Adrenal gland (tissue), 19 donors: ENCODE results near the gene TOM1. TPM values are rescaled to one million over a fixed set of nuclear protein-coding genes. Genes with fewer than 3 reads are reported as not detected.

Experiments used
- DNase-seq, 7 donors: peaks; one replicate each; pipeline ENCODE4 v3.0.0-alpha.2; 2019 to 2020
- H3K27ac ChIP-seq, 5 donors: fragments of 200-600 bp; sonication (generic) in 4 of 5; 1 replicate in 3 of 5; 2 replicates in 2 of 5; pipeline versions ENCODE4 v1.5.1 to v1.8.0; 2016 to 2020; ENCODE audit warnings: mild to moderate bottlenecking in 1 of 5
- H3K27me3 ChIP-seq: fragments of 200-600 bp; 2 replicates; pipeline ENCODE4 v1.8.0; 2021
- H3K36me3 ChIP-seq, 2 donors: fragments of 200-600 bp; replicated peaks in 1 of 2; 1 replicate in 1 of 2; 2 replicates in 1 of 2; pipeline versions ENCODE4 v1.5.1 to v1.8.0; 2018 to 2022
- H3K4me1 ChIP-seq, 2 donors: fragments of 200-600 bp; replicated peaks in 1 of 2; 1 replicate in 1 of 2; 2 replicates in 1 of 2; pipeline versions ENCODE4 v1.5.1 to v1.8.0; 2018 to 2021
- H3K4me3 ChIP-seq, 4 donors: fragments of 200-600 bp; sonication (generic) in 3 of 4; one replicate each; pipeline ENCODE4 v1.5.1; 2016 to 2018
- H3K9me3 ChIP-seq, 3 donors: fragments of 200-600 bp; sonication (generic) in 1 of 3; replicated peaks in 1 of 3; 1 replicate in 2 of 3; 2 replicates in 1 of 3; pipeline versions ENCODE4 v1.5.1 to v1.8.0; 2016 to 2021
- POLR2A ChIP-seq, 2 donors: fragments of 450-650 bp; IDR thresholded peaks; one replicate each; pipeline ENCODE4 v1.6.1; 2017; ENCODE audit warnings: antibody characterized with exemption in 2 of 2, mild to moderate bottlenecking in 2 of 2, moderate library complexity in 1 of 2
- WGBS, 4 donors: extraction: QIAGEN DNeasy Blood & Tissue Kit in 2 of 4; methylation state at CpG; one replicate each; pipeline versions ENCODE4 v1.1.5 to v1.1.7; 2013 to 2017; 5-methylcytosine and 5-hydroxymethylcytosine counted together
- intact Hi-C, 2 donors: fragments of 100-400 bp; cut with DNase I; formaldehyde crosslinking; loops; one replicate each; pipeline versions ENCODE4 v1.14.1 to v1.15.0; 2022 to 2023
- long read RNA-seq, 10 donors: library from polyadenylated mRNA in 3 of 10; unstranded in 2 of 10; stranded (forward) in 1 of 10; transcript quantifications; one replicate each; pipeline ENCODE4 v2.0.0 and lab custom pipeline, GENCODE V29; 2021 to 2026
- polyA plus RNA-seq, 3 donors: library from polyadenylated mRNA; stranded (reverse); fragments of 200-250 nt in 2 of 3; fragments of 350-450 nt in 1 of 3; fragmentation: Illumina TruSeq in 1 of 3; extraction: RNeasy Lipid Tissue Mini Kit (QIAGEN cat#74804) in 1 of 3; gene quantifications; one replicate each; pipeline ENCODE4 v1.2.3, GENCODE V29; 2013 to 2014
- total RNA-seq, 9 donors: library from RNA; depleted of rRNA in 4 of 9; stranded (reverse); fragments of >200 nt in 4 of 9; fragments of 120-200 nt in 1 of 9; fragmentation: NEBNext Ultra II Directional in 1 of 9; extraction: Animal tissue kit (Norgen Biotek cat#: 25700) in 1 of 9; gene quantifications; one replicate each; pipeline versions ENCODE4 v1.1.0 to v1.2.4, GENCODE V29; 2013 to 2023
- TF ChIP-seq, protein P1 (sequence below), 6 experiments: fragments of 450-650 bp in 4 of 6; fragments of 200-600 bp in 2 of 6; sonication (generic) in 1 of 6; IDR thresholded peaks; 1 replicate in 5 of 6; 2 replicates in 1 of 6; pipeline versions ENCODE4 v1.5.1 to v1.8.0; 2016 to 2021; ENCODE audit warnings: antibody characterized with exemption in 6 of 6, mild to moderate bottlenecking in 2 of 6, moderate library complexity in 1 of 6
- donor health status: healthy with polysubstance abuse.
- donor health status: Bipolar disorder and iron deficiency.
- donor health status: DM: yes; HTN: yes; CAD: no.
- donor health status: DM: no; HTN: no; CAD: no.
- donor health status: DM: no; HTN: no; CAD: no.
- donor health status: DM: yes; HTN: yes; CAD: no.

Gene TOM1
- total RNA-seq (100 to 1,000 TPM in 5 of 9 donors, 10 to 100 TPM in 4; 57.5 to 188 (median 101) TPM), polyA plus RNA-seq (100 to 1,000 TPM in 2 of 3 donors, 10 to 100 TPM in 1; 96.5 to 121 (median 111) TPM)
- long read RNA-seq, donor 1, transcript TOM1-210 (15 exons, 2,389 nt): major isoform, 7 of 8 reads
- long read RNA-seq, donor 1, partial matches to known transcripts: 0 of 8 reads
- long read RNA-seq, donor 1, other reads (novel, unspliced or antisense): 0 of 8 reads
- long read RNA-seq, donor 2, transcript TOM1-210 (15 exons, 2,389 nt): major isoform, 8 of 11 reads
- long read RNA-seq, donor 2, partial matches to known transcripts: 0 of 11 reads
- long read RNA-seq, donor 2, other reads (novel, unspliced or antisense): 0 of 11 reads
- long read RNA-seq, donor 3, partial matches to known transcripts: 0 of 4 reads
- long read RNA-seq, donor 3, other reads (novel, unspliced or antisense): 0 of 4 reads
- long read RNA-seq, donor 4, transcript TOM1-210 (15 exons, 2,389 nt): major isoform, 36 of 54 reads
- long read RNA-seq, donor 4, partial matches to known transcripts: 7 of 54 reads
- long read RNA-seq, donor 4, other reads (novel, unspliced or antisense): 7 of 54 reads
- long read RNA-seq, donor 5, transcript TOM1-210 (15 exons, 2,389 nt): major isoform, 295 of 396 reads
- long read RNA-seq, donor 5, transcript TOM1-204 (15 exons, 2,390 nt): minor isoform, 44 of 396 reads
- long read RNA-seq, donor 5, partial matches to known transcripts: 19 of 396 reads
- long read RNA-seq, donor 5, other reads (novel, unspliced or antisense): 34 of 396 reads
- long read RNA-seq, donor 6, transcript TOM1-204 (15 exons, 2,390 nt): minor isoform, 12 of 58 reads
- long read RNA-seq, donor 6, transcript TOM1-210 (15 exons, 2,389 nt): major isoform, 28 of 58 reads
- long read RNA-seq, donor 6, partial matches to known transcripts: 11 of 58 reads
- long read RNA-seq, donor 6, other reads (novel, unspliced or antisense): 7 of 58 reads
- long read RNA-seq, donor 7: 0 reads
- long read RNA-seq, donor 8, transcript TOM1-210 (15 exons, 2,389 nt): major isoform, 6 of 10 reads
- long read RNA-seq, donor 8, partial matches to known transcripts: 0 of 10 reads
- long read RNA-seq, donor 8, other reads (novel, unspliced or antisense): 0 of 10 reads
- long read RNA-seq, donor 9, transcript TOM1-210 (15 exons, 2,389 nt): major isoform, 6 of 6 reads
- long read RNA-seq, donor 9, partial matches to known transcripts: 0 of 6 reads
- long read RNA-seq, donor 9, other reads (novel, unspliced or antisense): 0 of 6 reads
- long read RNA-seq, donor 10, partial matches to known transcripts: 0 of 4 reads
- long read RNA-seq, donor 10, other reads (novel, unspliced or antisense): 0 of 4 reads

DNA sequence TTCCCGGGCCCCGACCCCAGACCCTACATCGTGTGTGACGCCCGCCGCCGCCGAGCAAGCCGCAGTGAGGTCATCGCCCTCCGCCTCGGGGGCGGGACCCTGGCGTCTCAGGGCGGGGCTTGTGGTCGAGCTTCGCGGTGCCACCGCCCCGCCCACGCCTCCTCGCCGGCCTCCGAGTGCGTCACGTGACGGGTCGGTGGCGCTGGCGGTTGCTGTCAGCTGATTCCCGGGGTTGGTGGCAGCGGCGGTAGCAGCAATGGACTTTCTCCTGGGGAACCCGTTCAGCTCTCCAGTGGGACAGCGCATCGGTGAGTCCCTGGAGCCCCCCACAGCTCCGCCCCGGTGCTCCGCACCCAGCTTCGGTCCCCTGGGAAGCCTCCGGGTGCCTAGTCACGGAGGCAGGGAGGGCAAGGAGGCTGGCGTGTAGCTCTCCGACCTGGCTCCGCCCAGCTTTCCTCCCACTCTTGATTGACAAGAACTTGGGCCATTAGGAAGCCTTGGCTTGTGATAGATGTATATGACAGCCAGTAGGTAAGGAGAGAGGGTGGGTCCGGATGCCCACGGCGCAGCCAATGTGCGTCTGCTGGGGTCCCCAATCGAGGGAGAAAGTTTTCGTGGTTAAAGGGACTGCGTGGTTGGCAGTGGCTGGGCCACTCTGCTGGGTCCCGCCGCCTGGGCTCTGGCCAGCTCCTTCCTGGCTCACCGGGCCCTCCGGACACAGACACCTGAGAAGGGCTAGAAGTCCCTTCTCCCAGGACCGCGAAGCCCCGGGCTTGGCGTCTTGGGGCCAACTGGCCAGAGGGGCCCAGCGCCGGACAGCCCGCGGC is at the start of gene TOM1:
Gene TOM1, plus strand, starts transcription at position 222 of the 827 bp plus-strand sequence. Its CDS starts 35 bp downstream, at position 257.
- no peaks in the 10 kb centered on the region for H3K27me3 ChIP-seq
- H3K9me3 ChIP-seq: no peaks in the 10 kb centered on the region
- no peaks in the 10 kb centered on the region for H3K36me3 ChIP-seq
- TF ChIP-seq POLR2A (IDR thresholded peaks at IDR 0.05): peak; percentile 80 to 97
- TF ChIP-seq, protein P1, sequence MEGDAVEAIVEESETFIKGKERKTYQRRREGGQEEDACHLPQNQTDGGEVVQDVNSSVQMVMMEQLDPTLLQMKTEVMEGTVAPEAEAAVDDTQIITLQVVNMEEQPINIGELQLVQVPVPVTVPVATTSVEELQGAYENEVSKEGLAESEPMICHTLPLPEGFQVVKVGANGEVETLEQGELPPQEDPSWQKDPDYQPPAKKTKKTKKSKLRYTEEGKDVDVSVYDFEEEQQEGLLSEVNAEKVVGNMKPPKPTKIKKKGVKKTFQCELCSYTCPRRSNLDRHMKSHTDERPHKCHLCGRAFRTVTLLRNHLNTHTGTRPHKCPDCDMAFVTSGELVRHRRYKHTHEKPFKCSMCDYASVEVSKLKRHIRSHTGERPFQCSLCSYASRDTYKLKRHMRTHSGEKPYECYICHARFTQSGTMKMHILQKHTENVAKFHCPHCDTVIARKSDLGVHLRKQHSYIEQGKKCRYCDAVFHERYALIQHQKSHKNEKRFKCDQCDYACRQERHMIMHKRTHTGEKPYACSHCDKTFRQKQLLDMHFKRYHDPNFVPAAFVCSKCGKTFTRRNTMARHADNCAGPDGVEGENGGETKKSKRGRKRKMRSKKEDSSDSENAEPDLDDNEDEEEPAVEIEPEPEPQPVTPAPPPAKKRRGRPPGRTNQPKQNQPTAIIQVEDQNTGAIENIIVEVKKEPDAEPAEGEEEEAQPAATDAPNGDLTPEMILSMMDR (IDR thresholded peaks at IDR 0.05): peak in 1 of 6 experiments; percentile 7
- intact Hi-C loops: no loop called here
- peaks cover 15 to 34% of the 10 kb centered on the region in 2 donors for H3K4me1 ChIP-seq
- H3K27ac ChIP-seq: peak within 1 kb of the TSS; percentile 92 to 100 (median 99)
- H3K4me3 ChIP-seq: peak within 1 kb of the TSS; percentile 39 to 87 (median 68)
- 0 to 1% (median 0%) methylated on average over 29 to 64 of the region's 64 CpGs for WGBS, 4 donors
- DNase-seq: peak; percentile 97 to 99 (median 98)

DNA sequence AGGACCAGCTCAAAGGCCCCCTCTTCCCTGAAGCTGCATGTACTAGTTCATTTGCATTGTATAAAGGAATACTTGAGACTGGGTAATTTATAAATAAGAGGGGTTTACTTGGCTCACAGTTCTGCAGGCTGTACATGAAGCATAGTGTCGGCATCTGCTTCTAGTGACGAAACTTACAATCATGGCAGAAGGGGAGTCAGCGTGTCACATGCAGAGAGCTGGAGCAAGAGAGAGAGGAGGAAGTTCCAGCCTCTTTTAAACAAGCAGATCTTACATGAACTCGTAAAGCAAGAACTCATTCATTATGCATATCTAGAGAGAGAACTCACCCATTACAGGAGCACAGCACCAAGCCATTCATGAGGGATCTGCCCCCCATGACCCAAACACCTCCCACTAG is 49.5 kb upstream of the TOM1 start:
- H3K4me3 ChIP-seq: no peak overlapping the region
- no peak overlapping the region for H3K27ac ChIP-seq
- no peaks in the 10 kb centered on the region for H3K36me3 ChIP-seq
- H3K4me1 ChIP-seq: no peaks in the 10 kb centered on the region
- TF ChIP-seq POLR2A (IDR thresholded peaks at IDR 0.05): no peak
- TF ChIP-seq, protein P1 (IDR thresholded peaks at IDR 0.05): no peak
- intact Hi-C loops: no loop called here
- WGBS, 4 donors: 78 to 85% (median 81%) methylated on average over 4 of the region's 4 CpGs
- DNase-seq: no peak
- H3K27me3 ChIP-seq: peaks cover 3% of the 10 kb centered on the region
- H3K9me3 ChIP-seq: no peaks in the 10 kb centered on the region

DNA sequence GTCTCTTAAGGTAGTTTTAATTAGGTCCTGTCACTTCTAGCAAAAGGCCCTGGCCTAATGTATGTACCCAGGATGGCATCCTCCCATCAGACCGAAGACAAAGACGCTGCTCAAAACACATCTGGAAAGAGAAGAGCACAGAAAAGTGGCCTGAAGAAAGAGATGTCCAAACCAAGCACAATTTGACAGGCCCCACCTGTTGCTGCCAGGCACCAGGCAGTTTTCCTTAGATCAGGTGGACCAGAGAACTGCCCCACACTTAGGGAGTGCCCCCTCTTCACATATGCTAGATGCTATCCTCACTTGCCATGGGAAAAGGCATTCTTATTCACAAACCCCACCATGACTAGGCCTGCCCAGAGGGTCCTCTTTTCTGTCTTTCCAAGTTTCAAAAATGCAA is 45.7 kb upstream of the TOM1 start:
- intact Hi-C loops: no loop called here
- H3K4me3 ChIP-seq: no peak overlapping the region
- H3K4me1 ChIP-seq: peaks cover 0 to 10% of the 10 kb centered on the region in 2 donors
- TF ChIP-seq, protein P1 (IDR thresholded peaks at IDR 0.05): no peak
- TF ChIP-seq POLR2A (IDR thresholded peaks at IDR 0.05): no peak
- no peaks in the 10 kb centered on the region for H3K36me3 ChIP-seq
- WGBS, 4 donors: 78 to 91% (median 85%) methylated on average over 2 of the region's 2 CpGs
- H3K27ac ChIP-seq: no peak overlapping the region
- no peaks in the 10 kb centered on the region for H3K27me3 ChIP-seq
- no peak for DNase-seq
- no peaks in the 10 kb centered on the region for H3K9me3 ChIP-seq
